ENCODE measurements around the gene NDFIP1. TPM values are rescaled to one million over a fixed set of nuclear protein-coding genes. Genes with fewer than 3 reads are reported as not detected.
A peak's percentile ranks its signal among the peaks of the same experiment; 100 is the strongest.
"Not testable (repeated sequence)": the region's sequence is repeated elsewhere in the genome, so short reads cannot be mapped to it uniquely, and the experiment has no call there.

The NDFIP1 gene
- polyA plus RNA-seq, 3 donors from 2014 or later = 34.7 to 46.7 (median 41.8) TPM

DNA sequence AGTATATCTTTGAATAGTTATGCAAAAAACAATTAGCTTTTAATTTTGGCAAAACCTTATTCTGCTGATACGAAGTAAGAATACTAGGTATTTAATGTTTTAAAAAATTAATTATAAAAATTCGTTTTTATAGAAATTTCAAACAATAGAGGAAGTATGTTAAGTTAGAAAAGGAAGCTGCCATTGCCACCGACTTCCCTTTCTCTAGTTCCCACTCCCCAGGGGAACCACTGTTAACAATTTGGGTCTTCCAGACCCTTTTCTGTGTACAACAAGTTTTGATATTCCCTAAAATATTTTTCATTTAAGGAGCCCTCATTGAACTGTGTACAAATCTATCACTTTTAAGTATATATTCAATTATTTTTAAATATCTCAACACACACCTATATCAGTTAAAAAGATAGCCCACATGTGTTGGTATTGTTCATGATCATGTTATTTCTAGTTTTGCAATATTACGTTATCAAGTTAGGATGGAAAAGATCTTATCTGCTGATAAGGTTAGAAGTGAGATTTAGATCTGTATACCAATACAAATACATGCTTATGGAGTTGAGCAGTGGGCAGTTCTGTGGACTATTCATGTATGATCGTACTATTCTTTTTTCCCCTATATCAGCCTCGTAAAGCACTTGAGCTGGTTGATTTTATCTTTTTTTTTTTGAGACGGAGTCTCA, 25.9 kb downstream of the NDFIP1 start:
- peaks cover 3 to 15% of the 10 kb centered on the region in 2 donors for H3K4me1 Mint-ChIP-seq
- H3K27me3 Mint-ChIP-seq (ENCODE audit: low read depth in 3 of 3) = peaks cover 0 to 2% (median 0%) of the 10 kb centered on the region in 3 donors
- no peak overlapping the region for H3K27ac Mint-ChIP-seq
- peaks cover 4 to 27% (median 9%) of the 10 kb centered on the region in 3 donors for H3K36me3 Mint-ChIP-seq
- no peak for DNase-seq
- no peaks in the 10 kb centered on the region for H3K9me3 Mint-ChIP-seq
- no peak overlapping the region for H3K4me3 Mint-ChIP-seq

DNA sequence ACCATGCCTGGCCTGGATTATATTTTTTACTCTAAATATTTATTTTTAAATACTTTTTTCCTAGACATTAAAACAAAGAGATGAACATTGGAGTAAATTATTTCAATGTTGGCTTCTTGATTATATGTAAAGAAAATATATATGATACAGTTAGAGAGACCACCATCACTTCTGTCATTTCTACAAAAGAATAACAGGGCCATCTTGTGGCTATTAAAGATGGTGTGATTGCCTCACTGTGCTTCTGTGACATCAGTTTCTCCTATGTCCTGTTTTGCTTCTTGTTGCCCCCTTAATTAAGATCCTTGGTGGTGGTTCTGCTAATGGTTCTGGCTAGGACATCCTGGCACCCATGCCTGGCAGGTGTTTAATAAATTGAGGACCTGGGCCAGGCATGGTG, 32.9 kb downstream of the NDFIP1 start:
- Mint-ChIP-seq H3K36me3 (peaks cover 4 to 19% (median 10%) of the 10 kb centered on the region in 3 donors), H3K4me3 (no peak overlapping the region), H3K4me1 (no peaks in the 10 kb centered on the region), H3K27me3 (ENCODE audit: low read depth in 3 of 3) (no peaks in the 10 kb centered on the region), H3K27ac (no peak overlapping the region), H3K9me3 (no peaks in the 10 kb centered on the region)
- DNase-seq = no peak

DNA sequence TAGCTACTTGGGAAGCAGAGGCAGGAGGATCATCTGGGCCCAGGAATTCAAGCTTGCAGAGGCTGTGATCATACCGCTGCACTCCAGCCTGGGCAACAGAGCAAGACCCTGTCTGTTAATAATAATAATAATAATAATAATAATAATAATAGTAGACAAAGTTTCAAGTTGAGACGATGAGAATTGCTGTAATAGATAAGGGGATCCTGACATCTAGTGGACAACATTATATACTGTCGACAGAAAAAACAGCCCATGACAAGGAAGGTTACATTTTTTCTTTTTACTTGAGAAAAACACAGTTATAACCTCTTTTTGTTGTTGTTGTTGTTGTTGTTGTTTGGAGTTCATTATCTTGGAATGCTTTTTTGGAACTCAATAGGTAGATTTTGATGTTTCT, 35.3 kb downstream of the NDFIP1 start:
- Mint-ChIP-seq H3K27ac (no peak overlapping the region), H3K9me3 (no peaks in the 10 kb centered on the region), H3K4me3 (no peak overlapping the region), H3K4me1 (no peaks in the 10 kb centered on the region), H3K27me3 (ENCODE audit: low read depth in 3 of 3) (no peaks in the 10 kb centered on the region), H3K36me3 (peaks cover 13 to 24% (median 17%) of the 10 kb centered on the region in 3 donors)
- DNase-seq = peak; percentile 5 to 26 (median 22)

DNA sequence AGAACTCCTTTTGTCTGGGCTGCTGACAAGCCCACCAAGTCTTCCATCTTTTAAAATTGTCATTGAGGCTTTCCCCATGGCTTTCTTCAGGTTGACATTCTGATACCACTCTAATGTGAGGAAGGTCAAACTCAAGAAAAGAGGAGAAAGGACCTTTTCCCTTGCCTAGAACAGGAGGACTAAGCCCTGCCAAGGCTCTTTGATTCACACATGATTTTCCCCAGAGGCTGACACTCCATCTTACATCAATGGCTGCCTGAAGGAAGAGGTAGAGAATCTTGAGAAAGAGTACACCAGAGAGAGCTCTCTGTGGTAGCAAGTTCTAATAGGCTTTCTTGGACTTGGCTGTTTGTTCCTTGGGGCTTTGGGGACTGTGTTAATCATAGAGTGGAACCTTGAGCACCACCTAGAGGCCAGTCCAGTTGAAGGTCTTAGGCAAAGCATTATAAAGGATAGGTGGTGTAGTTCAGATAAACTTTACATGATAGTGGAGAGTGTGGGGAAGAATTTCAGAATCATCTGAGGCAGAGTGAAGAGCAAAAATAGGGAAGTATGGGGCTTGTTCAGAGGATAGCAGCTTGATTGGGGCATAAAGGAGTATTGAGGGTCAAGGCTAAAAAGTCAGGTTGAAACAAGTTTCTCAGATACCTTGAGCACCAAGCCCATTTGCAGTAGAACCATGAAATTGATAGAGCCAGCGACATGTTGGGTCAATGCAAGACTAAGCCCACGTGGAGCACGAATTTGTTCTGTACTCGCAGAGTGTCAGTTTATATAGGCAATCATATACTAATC, 36.7 kb downstream of the NDFIP1 start:
- Mint-ChIP-seq H3K9me3 (no peaks in the 10 kb centered on the region), H3K36me3 (peaks cover 13 to 24% (median 17%) of the 10 kb centered on the region in 3 donors), H3K4me3 (no peak overlapping the region), H3K27me3 (ENCODE audit: low read depth in 3 of 3) (no peaks in the 10 kb centered on the region), H3K4me1 (no peaks in the 10 kb centered on the region), H3K27ac (no peak overlapping the region)
- DNase-seq = peak; percentile 39 to 51 (median 40)

DNA sequence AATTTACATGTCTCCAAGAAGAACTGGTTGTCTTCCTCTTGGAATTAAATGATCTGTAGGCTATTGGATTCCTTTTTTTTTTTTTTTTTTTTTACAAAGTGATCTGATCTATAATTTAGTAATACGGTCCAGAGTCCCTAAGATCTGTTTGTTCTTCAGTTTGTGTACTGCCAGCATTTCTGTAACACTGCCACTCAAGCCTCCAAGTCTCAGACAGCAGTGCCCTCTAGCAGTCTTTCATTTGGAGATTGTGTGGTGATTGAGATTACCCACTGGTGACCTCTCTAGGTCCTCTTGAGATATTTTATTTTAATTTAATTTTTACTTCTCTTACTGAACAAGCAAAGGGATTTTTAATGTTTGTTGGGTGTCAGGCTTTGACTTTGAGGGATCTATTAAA, 40.8 kb downstream of the NDFIP1 start:
- Mint-ChIP-seq H3K9me3 (no peaks in the 10 kb centered on the region), H3K4me3 (no peak overlapping the region), H3K27ac (no peak overlapping the region), H3K36me3 (peaks cover 17 to 27% (median 23%) of the 10 kb centered on the region in 3 donors), H3K4me1 (no peaks in the 10 kb centered on the region), H3K27me3 (ENCODE audit: low read depth in 3 of 3) (no peaks in the 10 kb centered on the region)
- DNase-seq = no peak

DNA sequence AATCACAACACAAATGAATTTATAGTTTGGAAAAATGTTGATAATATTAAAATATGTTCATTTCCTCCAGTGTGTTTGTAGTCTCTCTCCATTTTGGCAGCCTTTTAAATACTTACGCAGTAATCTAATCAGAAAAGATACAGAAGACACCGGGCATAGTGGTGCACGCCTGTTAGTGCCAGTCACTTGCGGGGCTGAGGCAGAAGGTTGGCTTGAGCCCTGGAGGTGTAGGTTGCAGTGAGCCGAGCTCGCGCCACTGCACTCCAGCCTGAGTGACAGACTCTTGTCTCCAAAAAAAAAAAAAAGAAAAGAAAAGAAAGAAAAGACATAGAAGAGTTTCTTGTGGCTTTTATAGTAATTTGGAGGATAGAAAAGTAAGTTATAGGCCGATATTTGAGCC, 41.9 kb downstream of the NDFIP1 start:
- H3K9me3 Mint-ChIP-seq = no peaks in the 10 kb centered on the region
- no peak overlapping the region for H3K4me3 Mint-ChIP-seq
- no peak for DNase-seq
- H3K4me1 Mint-ChIP-seq = no peaks in the 10 kb centered on the region
- no peak overlapping the region for H3K27ac Mint-ChIP-seq
- H3K36me3 Mint-ChIP-seq = peaks cover 17 to 27% (median 23%) of the 10 kb centered on the region in 3 donors
- H3K27me3 Mint-ChIP-seq (ENCODE audit: low read depth in 3 of 3) = no peaks in the 10 kb centered on the region

DNA sequence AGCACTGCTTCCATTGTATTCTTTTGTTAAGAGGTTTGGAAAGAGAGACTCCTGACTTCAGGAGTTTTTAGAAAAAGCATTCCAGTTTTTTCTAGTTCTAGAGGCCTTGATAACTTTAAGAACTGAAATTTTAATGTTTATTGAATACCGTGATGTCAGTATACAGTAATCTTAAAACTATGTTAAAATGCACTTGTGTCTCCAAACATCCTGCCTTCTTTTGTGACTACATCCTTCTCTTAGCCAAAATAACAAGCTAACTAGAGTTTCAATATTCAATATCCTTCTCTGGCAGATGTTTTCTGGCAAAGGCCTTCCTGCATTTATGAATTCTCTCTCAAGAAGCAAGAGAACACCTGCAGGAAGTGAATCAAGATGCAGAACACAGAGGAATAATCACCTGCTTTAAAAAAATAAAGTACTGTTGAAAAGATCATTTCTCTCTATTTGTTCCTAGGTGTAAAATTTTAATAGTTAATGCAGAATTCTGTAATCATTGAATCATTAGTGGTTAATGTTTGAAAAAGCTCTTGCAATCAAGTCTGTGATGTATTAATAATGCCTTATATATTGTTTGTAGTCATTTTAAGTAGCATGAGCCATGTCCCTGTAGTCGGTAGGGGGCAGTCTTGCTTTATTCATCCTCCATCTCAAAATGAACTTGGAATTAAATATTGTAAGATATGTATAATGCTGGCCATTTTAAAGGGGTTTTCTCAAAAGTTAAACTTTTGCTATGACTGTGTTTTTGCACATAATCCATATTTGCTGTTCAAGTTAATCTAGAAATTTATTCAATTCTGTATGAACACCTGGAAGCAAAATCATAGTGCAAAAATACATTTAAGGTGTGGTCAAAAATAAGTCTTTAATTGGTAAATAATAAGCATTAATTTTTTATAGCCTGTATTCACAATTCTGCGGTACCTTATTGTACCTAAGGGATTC, 43.1 kb downstream of the NDFIP1 start:
- Mint-ChIP-seq H3K9me3 (no peaks in the 10 kb centered on the region), H3K4me3 (no peak overlapping the region), H3K27ac (no peak overlapping the region), H3K36me3 (peaks cover 16 to 25% (median 20%) of the 10 kb centered on the region in 3 donors), H3K27me3 (ENCODE audit: low read depth in 3 of 3) (no peaks in the 10 kb centered on the region), H3K4me1 (no peaks in the 10 kb centered on the region)
- peak; percentile 42 to 60 (median 57) for DNase-seq

DNA sequence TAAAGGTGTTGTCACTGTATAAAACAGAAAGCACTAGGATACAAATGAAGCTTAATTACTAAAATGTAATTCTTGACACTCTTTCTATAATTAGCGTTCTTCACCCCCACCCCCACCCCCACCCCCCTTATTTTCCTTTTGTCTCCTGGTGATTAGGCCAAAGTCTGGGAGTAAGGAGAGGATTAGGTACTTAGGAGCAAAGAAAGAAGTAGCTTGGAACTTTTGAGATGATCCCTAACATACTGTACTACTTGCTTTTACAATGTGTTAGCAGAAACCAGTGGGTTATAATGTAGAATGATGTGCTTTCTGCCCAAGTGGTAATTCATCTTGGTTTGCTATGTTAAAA, 43.8 kb downstream of the NDFIP1 start:
- Mint-ChIP-seq H3K4me1 (no peaks in the 10 kb centered on the region), H3K9me3 (no peaks in the 10 kb centered on the region), H3K4me3 (no peak overlapping the region), H3K36me3 (peaks cover 9 to 19% (median 18%) of the 10 kb centered on the region in 3 donors), H3K27me3 (ENCODE audit: low read depth in 3 of 3) (no peaks in the 10 kb centered on the region), H3K27ac (no peak overlapping the region)
- DNase-seq = no peak

DNA sequence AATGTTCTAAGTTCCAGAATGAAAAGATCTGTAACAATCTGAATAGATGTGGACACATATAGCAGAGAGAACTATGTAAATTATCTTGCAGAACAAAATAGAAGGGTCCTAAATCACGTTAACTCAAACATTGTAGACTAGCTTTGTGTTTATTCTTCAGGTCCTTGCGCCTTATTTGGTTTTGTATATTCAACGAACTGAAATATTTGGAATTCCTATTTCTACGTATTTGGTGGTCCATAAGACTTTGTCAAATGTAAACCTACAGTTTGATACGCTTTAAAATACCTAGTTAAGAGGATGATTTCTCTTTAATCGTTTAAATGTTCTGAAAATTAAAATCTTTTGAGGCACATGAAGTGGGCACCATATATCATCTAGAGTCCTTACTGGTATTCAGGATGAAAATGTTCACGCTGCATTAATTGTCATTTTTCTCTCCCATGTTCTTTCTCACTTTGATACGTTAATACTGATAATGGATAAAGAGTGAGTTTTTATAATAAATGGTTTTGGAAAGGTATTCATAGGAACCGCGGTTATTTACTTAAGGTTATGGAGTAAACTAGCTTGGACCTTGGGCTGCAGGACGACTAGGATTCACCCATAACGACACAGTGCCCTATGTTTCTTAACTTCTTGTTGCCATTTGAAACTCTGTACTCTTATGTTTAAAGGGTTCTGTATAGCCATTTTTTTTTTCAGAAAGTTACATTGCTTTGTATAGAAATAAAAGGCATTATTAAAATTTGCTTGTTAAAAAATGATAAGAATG, 45.3 kb downstream of the NDFIP1 start:
- Mint-ChIP-seq H3K36me3 (peaks cover 4 to 13% (median 10%) of the 10 kb centered on the region in 3 donors), H3K4me3 (no peak overlapping the region), H3K4me1 (no peaks in the 10 kb centered on the region), H3K9me3 (no peaks in the 10 kb centered on the region), H3K27me3 (ENCODE audit: low read depth in 3 of 3) (no peaks in the 10 kb centered on the region), H3K27ac (no peak overlapping the region)
- DNase-seq = no peak

DNA sequence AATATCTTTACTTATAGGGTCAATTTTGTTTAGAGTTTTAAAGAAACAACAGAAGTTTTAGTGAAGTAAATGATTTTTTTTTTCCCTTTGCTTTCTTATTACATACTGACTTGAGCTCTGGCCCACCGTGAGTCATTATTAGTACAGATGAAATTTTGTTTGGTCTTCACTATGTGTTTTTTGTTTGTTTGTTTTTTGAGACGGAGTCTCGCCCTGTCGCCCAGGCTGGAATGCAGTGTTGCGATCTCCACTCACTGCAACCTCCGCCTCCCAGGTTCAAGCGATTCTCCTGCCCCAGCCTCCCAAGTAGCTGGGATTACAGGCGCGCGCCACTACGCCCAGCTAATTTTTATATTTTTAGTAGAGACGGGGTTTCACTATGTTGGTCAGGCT, 45.9 kb downstream of the NDFIP1 start:
- not testable (repeated sequence) for DNase-seq; H3K9me3 Mint-ChIP-seq; H3K4me1 Mint-ChIP-seq; H3K27ac Mint-ChIP-seq; H3K27me3 Mint-ChIP-seq (ENCODE audit: low read depth in 3 of 3); H3K4me3 Mint-ChIP-seq
- H3K36me3 Mint-ChIP-seq = peaks cover 4 to 13% (median 10%) of the 10 kb centered on the region in 3 donors

DNA sequence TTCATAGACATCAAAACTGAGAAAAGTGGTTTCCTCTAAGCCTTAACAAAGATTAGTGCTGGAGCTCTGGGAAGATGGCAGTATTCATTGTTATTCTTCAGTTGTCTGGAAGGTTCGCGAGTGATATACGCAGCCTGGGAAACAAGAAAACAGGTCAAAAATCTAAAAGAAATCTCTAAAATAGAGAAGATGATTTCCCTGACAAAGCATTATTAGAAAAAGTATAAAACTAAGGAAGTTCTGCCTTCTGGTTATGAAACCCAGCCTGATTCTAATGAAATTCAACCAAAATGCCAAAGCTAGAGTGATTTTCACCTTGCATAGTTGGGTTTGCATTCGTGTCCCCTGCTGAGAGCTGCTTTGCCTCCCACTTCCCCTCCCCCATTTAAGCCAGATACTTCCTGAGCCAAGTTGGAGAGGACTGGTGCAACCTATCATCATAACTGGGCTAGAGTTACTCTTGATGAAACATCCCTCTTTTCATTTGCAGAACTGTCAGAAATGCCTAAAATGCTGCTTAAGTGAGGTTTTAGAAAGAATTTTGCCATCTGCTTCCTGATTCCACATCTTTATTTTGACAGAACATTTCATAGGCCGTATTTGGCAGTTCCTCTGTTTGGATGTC, 48.4 kb downstream of the NDFIP1 start:
- peaks cover 4 to 10% (median 8%) of the 10 kb centered on the region in 3 donors for H3K36me3 Mint-ChIP-seq
- H3K9me3 Mint-ChIP-seq = no peaks in the 10 kb centered on the region
- H3K27ac Mint-ChIP-seq = no peak overlapping the region
- peaks cover 0 to 2% (median 0%) of the 10 kb centered on the region in 3 donors for H3K27me3 Mint-ChIP-seq (ENCODE audit: low read depth in 3 of 3)
- H3K4me1 Mint-ChIP-seq = no peaks in the 10 kb centered on the region
- no peak overlapping the region for H3K4me3 Mint-ChIP-seq
- no peak for DNase-seq

DNA sequence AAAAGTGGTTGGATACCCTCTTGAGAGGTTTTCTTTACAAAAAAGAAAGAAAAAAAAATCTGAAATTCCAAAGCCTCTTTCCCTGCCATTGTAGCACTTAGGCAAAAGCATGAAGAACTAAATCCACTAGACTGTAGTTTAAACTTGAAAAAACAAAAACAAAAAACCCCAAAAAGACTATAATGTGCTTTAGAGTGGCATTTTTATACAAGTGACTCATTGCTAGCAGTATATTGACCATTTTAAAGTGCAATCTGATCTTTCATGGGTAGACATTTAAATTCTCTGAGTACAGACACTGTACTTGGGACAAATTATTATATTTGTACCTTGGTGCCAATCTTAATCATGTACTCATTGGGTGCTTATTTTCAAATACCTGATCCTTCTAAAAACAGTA, 50.8 kb downstream of the NDFIP1 start:
- H3K27me3 Mint-ChIP-seq (ENCODE audit: low read depth in 3 of 3) = peaks cover 0 to 4% (median 0%) of the 10 kb centered on the region in 3 donors
- no peaks in the 10 kb centered on the region for H3K4me1 Mint-ChIP-seq
- no peak overlapping the region for H3K4me3 Mint-ChIP-seq
- no peak overlapping the region for H3K27ac Mint-ChIP-seq
- peaks cover 0 to 1% (median 0%) of the 10 kb centered on the region in 3 donors for H3K36me3 Mint-ChIP-seq
- no peak for DNase-seq
- no peaks in the 10 kb centered on the region for H3K9me3 Mint-ChIP-seq

DNA sequence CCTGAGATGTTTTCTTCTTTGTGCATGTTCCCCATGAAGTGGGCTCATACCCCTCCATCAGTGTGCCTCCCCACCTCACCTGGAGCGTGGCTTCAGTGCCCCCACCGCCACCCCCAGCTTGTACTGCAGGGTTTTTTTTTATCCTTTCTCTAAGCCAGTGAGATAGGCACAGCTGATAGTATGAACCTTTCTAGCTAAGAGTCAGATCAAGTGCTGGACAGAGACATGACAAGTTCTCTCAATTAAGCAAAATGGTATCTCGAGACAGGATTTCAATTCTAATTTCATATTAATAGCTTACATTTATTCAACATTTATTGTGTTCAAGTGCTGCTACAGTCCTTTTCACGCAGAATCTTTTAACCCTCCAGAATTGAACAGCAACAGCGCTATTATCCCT, 55.7 kb downstream of the NDFIP1 start:
- no peaks in the 10 kb centered on the region for H3K4me1 Mint-ChIP-seq
- DNase-seq = no peak
- no peaks in the 10 kb centered on the region for H3K9me3 Mint-ChIP-seq
- no peaks in the 10 kb centered on the region for H3K36me3 Mint-ChIP-seq
- H3K27ac Mint-ChIP-seq = no peak overlapping the region
- peaks cover 0 to 7% (median 0%) of the 10 kb centered on the region in 3 donors for H3K27me3 Mint-ChIP-seq (ENCODE audit: low read depth in 3 of 3)
- H3K4me3 Mint-ChIP-seq = no peak overlapping the region
